GM12874 (cell line): Measurements from ENCODE around the gene SCLY.

Experiments used
- TF ChIP-seq, protein P1 (sequence below): IDR thresholded peaks from 2 replicates; pipeline ENCODE4 v1.5.1; 2011; ENCODE audit warnings: low read depth, mild to moderate bottlenecking, control low read depth, low read length, moderate library complexity; ENCODE audit not compliant: insufficient read depth

SCLY gene

DNA sequence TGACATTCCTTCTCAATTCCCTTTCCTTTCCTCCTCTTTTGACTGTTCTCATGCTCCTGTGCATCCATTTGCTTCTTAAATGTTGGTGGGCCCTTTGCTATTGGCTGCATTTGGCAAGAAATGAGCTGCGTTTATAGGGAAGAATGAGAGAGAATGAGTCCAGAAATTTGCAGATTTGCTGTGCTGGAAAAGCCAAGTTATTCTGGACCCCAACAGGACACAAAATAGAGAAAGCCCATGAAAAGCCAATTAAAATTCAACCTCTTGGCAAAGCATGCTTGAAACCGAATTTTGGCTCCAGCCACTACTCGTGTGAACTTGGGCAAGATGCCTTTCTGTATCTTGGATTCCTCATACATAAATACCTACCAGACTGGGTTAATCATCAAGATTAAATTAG lies 1.3 kb upstream of the SCLY start:
- TF ChIP-seq, protein P1, sequence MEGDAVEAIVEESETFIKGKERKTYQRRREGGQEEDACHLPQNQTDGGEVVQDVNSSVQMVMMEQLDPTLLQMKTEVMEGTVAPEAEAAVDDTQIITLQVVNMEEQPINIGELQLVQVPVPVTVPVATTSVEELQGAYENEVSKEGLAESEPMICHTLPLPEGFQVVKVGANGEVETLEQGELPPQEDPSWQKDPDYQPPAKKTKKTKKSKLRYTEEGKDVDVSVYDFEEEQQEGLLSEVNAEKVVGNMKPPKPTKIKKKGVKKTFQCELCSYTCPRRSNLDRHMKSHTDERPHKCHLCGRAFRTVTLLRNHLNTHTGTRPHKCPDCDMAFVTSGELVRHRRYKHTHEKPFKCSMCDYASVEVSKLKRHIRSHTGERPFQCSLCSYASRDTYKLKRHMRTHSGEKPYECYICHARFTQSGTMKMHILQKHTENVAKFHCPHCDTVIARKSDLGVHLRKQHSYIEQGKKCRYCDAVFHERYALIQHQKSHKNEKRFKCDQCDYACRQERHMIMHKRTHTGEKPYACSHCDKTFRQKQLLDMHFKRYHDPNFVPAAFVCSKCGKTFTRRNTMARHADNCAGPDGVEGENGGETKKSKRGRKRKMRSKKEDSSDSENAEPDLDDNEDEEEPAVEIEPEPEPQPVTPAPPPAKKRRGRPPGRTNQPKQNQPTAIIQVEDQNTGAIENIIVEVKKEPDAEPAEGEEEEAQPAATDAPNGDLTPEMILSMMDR = no peak

DNA sequence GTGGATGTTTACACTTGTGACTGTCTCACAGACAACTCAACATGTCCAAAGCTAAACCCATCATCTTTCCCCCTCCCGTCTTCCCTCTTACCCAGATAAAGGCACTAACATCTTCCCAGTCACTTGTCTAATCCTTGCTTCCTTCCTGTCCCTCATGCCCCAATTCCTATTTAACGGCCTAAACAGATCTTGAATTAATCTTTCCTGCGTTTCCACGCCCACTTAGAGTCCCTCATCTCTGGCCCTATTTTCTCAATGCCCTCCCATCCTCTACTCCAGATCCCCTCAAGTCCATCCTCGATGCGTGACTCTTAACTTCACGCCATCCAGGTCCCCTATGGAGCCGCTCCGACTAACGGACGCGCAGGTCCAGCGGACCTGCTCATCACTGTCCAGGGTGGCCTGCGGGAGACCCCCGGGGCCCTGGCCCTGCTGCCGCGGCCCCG lies 682 bp upstream of the SCLY start:
- TF ChIP-seq, protein P1 = no peak

DNA sequence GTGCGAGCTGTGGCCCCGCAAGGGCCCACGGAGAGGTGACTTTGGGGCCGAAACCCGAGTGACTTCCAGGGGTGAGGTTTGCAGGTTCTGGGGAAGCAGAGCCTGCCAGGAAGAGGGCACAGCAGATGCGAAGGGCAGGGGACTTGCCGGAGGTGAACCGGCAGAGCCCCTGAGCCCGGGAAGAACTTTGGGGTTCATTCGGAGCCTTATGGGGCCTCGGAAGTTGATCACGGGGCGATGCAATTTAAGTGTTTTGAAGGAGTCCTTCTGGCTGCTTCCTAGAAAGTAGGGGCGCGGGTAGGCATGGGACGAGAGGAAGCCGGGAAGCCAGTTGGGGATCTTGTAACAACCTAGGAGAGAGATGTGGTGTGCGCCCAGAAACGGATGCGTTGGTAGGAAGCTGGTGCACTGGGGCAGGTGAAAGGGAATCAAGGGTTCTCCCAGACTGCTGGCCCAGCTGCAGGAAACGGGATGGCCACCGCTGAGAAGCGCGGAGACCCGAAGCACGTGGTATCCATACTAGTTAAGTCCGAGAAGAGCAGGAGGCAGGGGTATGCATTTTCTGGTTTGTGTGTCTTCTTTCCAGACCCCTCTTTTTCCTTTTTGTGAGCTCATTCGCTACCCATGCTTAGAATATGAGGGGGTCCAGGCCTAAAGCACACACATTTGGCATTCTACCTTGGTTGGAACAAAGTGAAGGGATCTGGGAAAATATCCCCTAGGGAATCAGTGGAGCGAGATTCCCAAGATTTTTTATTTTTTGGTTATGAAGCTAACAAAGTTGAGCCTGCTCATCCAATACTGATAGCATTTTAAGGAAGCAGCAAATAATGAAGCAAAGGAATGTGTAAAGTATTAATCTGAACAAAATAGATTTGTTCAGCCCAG lies 758 bp downstream of the SCLY start:
- TF ChIP-seq, protein P1 = no peak

DNA sequence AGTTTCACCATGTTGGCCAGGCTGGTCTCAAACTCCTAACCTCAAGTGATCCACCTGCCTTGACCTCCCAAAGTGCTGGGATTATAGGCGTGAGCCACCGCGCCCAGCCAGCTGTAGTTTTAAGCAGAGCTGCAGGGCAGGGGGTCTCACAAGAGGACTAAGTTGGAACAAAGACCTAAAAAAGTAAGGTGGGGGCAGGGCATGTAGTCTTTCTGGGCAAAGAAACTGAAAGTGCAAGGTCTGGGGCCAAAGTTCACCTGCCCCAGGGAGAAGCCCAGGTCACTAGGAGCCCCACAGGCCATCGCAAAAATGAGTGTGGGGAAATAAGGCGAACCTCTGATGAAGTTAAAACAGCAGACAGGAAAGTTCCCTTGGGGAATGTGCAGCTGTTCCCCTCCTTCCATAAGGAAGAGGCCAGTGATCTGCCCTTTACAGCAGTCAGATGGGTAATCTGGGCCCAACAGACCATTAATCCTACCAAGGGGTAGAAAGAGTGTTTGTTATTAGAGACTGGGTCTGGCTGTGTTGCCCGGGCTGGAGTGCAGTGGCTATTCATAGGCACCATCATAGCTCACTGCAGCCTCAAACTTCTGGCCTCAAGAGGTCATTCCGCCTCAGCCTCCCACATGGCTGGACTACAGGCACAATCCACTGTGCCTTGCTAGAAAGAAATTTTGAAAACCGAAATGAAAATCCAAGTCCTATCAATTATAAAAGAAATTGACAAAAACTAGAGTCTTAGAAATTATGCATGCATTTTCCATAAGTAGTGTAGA lies 2.8 kb downstream of the SCLY start:
- TF ChIP-seq, protein P1 = no peak

DNA sequence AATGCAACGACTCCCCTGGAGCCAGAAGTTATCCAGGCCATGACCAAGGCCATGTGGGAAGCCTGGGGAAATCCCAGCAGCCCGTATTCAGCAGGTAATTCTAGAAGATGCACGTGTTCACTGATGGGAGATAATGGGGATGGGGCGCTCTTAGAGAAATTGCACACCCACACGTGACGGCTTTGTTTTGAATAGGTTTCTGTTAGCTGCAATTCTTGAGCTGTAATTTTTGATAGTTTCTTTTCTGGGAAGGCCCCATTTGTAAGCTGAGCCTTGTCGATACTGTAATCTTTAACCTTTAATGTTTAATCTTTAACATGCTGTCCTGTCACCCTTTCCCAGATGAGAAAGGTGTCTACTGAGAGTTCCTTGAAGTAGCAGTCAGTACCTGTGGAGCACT lies 3.6 kb downstream of the SCLY start:
- TF ChIP-seq, protein P1 = no peak

DNA sequence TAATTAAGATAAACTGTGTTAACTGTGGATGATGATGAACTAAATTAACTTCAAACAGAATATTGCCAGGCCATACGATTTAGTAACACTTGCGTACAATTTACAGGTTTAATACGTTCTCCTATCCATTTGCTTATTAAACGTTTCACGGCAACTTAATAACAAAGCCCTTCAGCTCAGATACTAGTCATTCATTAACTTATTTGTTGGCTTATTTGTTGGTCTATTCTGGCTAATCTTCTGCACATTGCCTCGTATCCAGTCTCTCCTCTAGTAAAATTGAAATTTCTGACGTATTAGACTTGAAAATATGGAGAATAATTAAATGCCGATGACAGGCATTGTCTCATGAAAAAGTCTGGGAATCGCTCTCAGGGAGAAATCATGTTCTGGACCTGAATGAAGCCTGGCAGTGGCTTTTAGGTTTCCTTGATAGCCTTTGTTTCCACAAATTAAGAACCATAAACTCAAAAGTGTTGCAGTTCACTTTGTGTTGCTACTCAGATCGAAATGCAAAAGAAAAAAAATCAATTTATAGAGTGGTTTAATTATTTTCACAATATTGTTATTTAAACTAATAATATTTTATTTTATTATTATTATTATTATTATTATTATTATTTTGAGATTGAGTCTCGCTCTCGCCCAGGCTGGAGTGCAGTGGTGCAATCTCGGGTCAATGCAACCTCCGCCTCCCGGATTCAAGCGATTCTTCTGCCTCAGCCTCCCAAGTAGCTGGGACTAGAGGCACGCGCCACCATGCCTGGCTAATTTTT lies 4.5 kb downstream of the SCLY start:
- TF ChIP-seq, protein P1 = no peak

DNA sequence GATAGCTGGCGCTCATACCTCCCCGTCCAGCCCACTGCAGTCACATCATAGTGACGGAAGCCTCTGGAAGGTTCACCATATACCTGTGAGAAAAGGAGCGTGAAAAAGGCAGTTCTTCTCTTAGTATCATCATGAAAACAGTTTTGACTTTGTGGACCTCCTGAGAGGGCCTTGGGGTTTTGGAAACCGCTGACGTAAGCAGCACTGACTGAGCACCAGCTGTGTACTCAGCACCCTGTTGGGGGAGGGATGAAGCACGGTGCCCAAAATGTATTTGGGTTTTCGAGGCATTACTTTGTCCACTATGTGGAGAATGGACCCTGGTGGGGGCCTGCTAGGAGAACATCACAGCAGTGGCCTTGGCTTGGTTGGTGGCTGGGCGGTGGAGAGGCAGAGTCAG lies 5.4 kb downstream of the SCLY start:
- TF ChIP-seq, protein P1 = no peak
